ENCODE data around the gene SNAP47.

SNAP47 gene

DNA sequence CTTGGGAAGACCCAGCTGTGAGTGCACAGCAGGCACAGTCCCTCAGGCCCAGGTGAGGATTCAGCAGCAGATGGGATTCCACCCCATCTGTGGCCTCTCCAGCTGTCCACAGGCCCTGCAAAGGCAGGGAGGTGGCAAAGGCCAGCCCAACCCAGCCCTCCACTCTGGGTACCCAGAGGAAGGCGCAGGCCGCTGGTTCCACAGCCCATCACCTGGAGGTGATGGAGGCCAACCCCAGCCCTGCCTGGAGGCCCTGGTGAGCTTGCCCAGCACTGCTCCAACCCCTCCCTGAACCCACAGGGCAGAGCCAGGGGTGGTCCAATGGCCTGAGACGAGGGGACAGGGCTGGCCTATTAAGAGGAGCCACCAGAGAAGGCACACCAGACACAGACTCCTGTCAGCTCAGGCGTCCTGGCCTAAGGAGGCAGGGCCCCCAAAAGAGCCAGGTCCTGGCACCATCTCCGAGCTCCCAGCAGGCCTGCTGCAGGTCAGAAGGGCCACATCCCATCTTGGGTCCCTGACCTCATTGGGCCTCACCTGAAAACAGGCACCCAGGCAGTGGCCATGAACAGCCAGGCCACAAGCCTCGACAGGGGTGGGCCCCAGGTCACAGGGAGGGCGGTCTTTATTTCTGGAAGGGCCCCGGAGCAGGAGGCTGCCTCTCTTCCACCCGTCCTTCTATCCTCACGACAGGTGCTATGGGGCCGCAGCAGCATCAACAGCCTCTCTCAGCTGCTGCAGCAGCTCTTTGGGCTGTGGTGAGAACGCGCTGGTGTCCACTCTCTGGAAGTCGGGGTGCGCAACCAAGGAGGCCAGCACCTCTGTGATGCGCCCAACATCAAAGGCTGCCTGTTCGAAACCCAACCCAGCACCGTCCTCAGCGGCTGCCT lies 3.3 kb upstream of the SNAP47 start:
- no peak for DNase-seq (ENCODE audit: low read depth)

DNA sequence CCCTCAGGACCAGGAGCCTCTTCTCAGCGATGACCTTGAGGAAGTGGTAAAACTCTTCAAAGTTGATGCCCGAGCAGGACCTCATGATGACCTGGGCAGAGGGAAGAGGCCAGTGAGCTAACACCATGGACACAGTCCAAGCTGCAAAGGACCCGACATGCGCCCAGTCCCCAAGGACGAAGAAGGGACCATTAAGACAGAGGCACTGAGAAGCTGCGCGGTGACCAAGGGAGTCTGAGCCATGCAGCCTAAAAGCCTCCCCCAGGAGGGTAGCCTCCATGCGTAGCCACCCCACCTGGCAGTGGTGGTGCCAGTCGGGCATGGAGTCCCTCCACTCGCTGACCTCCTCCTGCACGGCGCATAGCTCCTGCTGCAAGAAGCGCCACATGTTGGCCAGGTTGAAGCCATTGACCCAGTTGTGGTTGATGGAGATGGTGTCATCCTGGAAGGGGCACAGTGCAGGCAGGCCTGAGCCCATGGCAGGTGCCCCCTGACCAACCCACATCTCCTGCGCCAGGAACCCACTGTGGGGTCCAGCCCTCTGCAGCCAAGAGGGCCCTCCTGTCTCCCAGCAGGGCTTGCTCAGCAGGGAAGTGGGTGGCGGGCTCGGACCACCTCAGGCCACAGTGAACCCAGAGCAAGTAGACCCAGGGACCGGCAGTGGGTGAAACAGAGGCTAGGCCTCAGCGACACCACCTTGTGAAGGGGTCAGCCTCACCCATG lies 2.5 kb upstream of the SNAP47 start:
- no peak for DNase-seq (ENCODE audit: low read depth)

DNA sequence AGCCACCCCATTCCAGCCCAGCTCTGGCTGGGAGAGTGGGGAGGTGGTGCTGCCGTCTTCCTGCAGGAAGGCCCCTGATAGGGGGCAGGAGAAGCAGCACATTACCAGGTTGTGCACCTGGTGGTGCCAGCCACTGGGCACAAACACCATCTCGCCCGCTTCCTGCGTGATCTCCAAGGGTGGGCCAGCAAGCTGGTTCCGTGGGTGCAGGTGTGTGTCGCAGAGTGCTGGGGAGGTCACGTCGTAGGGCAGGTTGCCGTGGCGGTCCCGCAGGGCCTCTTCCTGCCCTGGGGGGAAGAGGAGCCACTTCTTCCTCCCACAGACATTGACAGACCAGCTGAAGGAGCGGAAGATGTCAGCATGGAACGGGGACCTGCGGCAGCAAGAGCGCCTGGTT lies 1.9 kb upstream of the SNAP47 start:
- no peak for DNase-seq (ENCODE audit: low read depth)

DNA sequence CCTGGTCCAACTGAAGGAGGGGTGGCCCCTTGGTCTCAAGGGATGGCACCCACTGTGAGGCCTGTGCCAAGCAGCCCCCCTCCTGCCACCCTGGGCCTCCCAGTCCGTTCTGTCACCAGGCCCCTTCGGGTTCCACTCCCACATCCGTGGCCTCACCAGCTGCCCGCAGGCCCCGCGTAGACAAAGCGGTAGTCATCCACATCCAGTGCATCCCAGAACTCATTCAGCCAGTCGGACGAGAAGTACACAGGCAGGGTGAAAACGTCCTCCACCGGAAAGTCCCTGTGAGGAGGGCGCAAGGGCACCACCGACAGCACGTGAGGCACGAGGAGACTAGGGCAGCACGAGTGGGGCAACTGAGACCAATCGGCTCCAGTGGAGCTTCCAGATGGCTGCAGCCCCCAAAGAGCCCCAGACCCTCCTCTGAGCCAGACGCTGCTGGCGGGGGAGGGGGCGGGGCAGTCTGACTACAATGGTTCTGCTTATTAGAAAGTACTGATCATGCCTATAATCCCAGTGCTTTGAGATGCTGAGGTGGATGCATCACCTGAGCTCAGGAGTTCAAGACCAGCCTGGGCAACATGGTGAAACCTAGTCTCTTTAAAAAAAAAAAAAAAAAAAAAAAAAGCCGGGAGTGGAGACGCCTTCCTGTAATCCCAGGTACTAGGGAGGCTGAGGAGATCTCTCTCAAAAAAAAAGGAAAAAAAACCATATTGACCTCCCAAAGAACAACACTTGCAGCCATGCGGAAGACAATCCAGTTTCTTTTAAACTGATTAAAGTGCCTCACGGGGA lies 1.3 kb upstream of the SNAP47 start:
- DNase-seq (ENCODE audit: low read depth), result no peak

DNA sequence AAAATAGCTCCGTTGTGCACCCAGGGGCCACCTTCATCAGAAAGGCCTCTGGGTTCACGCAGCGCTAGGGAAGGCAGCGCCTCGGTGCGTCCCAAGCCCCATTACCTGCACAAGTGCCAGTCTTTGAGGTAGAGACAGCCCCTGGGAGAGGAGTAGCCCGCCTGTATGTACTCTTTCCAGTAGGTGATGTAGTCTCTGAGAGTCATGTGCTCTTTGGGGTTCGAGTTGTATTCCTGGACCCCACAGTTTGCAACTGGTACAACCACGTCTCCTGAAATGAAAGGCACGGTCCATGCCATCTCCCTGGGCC lies 734 bp upstream of the SNAP47 start:
- DNase-seq (ENCODE audit: low read depth), result no peak

DNA sequence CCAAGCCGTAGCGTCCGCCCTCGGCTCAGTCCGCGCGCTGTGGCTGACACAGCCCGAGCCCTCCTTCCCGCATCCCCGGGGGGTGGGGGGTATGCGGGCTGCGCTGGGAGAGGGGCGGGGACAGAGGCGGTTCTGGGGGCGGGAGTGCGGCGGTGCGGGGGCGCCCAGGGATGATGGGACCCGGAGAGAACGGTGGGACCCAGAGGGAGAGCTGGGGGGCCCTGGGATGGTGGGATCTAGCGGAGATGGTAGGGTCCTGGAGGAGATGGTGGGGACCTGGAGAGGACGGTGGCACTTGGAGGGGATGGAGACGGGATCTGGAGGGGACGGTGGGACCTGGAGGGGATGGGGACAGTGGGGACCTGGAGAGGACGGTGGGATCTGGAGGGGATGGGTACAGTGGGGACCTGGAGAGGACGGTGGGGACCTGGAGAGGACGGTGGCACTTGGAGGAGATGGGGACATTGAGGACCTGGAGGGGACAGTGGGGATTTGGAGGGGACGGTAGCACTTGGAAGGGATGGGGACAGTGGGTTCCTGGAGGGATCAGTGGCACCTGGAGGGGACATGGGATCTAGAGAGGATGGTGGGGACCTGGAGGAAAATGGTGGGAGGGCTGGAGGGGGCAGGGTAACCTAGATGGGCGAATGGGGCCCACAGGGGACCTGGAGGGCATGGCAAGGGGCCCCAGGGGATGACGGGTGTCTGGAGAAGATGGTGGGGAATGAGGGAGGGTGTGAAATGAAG lies 477 bp downstream of the SNAP47 start:
- DNase-seq (ENCODE audit: low read depth), result no peak

DNA sequence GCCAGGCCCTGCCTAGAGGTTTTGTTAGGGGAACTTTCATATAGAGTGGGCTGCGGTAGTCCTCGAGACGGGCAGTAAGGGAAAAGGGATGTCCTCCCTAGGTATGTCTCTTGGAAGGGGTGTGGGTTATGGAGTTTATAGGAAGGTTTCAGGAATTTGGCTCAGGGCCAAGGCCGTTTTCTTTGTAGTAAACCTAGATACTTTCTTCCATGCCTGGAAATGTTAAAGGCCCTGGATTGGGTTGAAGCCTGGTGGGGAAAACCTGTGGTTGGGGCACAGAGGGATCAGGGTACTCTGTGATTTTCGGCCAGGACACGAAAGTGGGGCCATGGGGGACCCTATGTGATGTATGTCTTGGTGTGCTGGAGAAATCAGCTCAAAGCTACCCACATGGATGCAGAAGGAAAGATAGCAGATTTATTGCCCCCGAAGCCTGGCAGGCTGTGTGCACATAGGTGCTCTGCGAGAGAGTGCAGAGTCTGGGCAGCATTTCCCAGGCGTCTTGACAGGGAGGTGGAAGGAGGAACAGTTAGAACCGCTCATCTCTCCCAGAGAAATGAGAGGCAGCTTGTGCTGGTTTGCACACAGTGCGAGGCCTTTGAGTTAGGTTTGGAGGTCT lies 1.7 kb downstream of the SNAP47 start:
- DNase-seq (ENCODE audit: low read depth), result no peak

DNA sequence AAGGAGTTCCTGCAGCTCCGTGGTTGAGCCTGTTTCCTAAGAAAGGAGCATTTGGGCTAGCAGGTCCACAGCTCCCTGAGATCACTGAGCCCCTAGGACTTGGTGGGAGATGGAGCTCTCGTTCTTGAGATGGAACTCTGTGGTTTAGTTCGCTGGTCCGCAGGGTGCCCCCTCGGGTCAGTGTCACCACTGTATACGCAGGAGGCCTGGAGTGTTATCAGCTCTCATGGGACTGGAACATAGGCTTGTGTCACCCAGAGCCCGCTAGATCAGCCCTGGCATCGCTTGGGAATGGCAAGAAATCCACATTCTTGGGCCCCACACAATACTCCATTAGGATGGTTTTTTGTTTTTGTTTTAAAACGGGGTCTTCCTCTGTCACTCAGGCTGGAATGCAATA lies 3.6 kb downstream of the SNAP47 start:
- no peak for DNase-seq (ENCODE audit: low read depth)

DNA sequence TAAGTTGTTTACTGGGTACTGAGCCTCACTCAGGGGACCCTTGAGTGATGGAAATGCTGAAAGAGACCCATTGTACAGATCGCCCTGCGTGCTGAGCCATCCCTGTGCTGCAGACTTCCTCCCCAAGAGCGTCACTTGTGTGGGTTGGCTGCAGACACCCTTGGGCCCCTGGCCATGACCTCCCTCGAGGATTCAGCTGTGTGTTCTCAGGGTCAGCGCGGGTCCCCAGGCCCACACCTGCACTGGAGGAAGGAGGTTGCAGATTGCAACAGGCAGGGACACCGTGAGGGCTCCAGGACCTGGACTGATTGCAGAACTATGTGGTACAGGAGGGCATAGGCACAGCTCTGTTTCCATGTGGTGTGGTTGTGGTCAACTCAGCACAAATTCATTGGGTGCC lies 4.4 kb downstream of the SNAP47 start:
- DNase-seq (ENCODE audit: low read depth), result no peak

DNA sequence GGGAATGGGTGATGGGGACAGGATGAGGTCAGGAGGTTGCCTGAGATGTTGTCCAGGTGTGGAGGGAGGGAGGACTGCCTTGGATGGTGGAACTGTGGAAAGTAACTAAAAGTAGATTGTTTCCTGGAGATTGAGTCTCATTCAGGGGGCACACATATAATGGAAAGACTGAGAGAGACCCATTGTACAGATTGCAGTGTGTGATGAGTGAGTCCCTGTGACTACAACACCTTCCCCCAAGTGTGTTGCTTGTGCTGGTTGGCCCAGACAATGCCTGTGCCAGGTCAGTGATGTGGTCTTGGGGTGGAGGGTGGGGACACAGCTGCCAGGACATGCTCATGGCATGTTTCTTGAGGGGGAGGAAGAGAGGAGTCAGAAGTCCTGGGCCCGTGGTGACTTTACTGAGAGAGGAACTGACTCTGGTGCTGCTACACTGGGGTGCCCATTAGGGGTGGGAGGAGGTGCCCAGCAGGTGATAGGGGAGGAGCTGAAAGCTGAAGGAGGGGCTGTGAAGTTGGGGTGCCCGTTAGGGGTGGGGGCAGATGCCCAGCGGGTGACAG lies 5.2 kb downstream of the SNAP47 start:
- no peak for DNase-seq (ENCODE audit: low read depth)

DNA sequence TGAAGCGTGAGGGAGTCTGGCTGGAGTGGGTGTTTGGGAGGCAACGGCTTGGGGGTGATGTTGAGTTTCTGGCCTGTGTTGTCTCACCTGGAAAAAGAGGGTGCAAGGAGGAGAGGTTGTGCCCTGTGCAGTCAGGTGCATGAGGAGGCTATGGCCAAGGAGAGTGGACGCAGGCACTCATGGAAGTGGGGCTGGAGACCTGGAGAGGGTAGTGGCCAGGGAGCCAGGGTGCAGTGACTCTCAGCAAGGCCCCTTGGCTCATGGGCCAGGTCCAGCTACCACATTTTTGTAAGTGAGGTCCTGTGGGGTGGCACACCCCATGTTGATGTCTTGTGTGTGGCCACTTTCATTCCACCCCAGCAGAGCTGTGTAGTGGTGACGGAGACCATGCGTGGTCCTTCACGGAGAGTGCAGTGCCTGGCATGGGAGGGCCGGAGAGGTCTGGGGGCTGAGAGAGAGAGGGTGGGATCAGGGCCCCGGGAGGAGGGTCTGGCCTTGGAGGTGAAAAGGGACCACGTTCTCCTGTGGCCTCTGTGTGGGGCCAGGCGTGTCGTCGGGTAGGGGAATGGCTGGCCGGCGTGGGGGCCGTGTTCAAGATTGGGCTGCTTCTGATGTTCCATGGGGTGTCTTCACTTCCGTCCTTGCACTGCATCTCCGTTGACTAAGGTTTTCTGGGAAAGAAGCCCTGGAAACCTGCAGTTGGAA lies 6.1 kb downstream of the SNAP47 start:
- no peak for DNase-seq (ENCODE audit: low read depth)

DNA sequence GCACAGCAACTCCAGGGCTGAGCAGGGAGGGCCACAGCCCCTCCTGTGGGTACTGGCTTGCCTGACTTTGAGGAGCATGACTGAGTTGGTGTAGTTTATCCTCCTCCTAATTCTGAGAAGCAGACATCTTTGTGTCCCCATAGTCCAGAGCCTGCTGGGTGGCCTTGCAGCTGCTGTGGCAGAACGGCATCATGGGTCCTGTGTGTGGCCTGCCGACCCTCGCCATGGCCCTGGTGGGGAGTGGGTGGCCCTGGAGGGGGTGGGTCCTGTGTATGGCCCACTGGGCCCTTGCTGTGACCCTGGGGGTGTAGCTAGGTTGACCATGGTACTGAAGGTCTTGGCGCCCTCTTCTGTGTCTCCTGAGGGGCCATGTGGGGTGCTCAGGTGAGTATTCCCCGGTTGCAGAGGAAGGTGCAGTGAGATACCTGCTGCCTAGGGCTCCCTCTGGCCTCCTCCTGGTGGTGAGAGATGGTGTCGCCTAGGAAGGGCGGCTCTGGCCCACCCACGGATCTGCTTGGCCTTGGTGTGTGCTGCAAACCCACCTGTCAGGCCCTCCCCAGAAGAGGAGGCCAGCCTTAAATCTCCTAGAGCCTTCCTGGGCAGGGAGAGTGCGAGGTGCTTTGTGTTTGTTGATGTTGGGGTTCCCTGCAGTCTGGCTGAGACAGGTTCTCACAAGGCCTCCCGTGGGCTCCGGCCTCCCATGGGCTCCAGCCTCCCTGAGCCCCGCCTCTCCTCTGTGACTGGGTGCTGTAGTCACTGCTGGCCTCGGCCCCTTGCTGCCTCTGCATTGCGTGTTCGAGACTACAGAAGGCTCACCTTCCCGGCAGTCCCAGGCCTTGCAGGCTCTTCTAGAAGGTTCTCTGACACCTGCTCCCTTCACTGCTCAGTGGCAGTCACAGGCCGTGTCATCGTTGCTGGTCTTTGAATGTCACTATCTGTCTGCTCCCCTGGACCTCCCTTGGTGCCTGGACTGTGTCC lies 7.8 kb downstream of the SNAP47 start:
- DNase-seq (ENCODE audit: low read depth), result no peak

DNA sequence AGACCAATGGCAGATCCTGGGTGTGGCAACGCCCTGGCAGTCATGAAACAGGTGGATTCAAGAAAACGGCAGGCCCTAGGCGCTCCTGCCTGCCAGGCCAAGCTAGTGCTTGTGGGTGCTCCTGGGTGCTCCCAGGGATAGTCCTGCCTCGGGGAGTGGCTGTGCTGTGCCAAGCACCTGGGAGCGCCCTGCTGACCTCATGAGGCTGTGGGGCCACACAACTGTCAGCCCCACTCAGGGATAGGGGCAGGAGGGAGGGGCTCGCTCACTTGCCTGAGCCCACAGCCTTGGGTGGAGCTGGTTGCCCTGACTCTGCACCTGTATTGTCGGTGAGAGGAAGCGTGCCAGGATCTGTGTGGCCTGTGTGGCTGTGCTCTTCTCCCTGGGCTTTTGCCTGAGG lies 9.4 kb downstream of the SNAP47 start:
- no peak for DNase-seq (ENCODE audit: low read depth)

DNA sequence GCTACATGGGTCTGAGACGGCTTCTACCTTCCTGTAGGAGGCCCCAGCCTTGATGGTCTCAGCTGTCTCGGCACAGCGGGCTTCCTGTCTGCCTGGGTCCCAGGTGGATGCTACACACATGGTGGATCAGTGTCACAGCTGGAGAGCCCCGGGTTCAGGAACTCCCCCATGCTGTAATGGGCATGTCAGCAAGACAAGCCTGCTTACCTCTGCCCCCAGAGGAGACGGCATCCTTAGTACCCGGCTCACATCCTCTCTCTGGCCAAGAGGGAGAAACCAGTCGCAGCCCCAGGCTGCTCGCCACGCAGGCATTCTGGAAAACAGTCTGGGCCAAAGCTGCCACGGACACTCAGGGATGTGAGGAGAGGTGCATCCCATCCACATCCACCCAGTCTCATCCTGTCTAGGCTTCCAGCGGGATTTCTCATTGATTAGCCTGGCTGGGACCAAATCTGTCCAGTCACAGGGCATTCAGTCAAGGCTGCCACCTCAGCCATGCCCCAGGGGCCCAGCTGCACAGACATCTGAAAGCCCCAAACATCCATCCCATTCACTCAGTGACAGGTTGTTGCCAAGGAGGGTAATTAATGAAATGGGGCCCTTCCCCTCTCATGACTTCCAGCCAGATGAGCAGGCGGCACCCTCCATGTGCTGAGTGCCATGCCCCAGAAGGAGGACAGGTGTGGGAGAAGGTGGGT lies 10.5 kb downstream of the SNAP47 start:
- no peak for DNase-seq (ENCODE audit: low read depth)

DNA sequence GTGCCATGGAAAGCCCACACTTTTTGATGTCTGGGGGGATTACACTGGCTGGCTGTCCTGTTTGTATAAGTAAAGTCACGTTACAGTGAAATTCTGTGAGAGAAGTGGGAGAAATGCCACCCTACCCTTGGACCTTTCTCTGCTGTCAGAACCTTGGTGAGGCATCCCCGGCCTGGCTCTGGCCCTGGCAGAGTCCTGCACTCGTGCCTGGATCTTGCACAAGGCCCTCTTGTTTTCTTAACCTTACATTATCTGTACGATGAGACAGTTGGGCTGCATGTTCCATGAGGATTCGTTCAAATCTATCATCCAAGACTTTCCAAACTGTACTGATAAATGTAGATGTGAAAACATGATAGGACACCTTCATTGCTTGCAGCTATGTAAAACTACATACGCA lies 11.4 kb downstream of the SNAP47 start:
- DNase-seq (ENCODE audit: low read depth), result no peak

DNA sequence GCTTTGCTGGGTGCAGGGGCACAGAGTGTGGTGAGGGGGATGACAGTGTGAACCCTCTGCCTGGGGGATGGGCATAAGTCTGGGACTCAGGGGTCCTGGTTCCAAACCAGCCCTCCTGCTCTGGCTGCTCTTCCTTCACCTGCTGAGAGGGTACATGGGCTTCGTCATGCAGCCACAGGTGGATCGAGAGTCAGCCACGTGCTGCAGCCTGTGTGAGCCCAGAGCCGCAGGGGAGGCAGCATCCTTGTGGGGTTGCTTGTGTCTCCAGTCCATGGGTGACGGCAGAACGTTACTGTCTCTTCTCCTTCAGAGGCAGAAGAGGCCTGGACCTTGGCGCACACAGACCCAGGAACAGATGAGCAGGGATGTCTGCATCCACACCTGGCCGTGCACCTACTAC lies 12.1 kb downstream of the SNAP47 start:
- no peak for DNase-seq (ENCODE audit: low read depth)

DNA sequence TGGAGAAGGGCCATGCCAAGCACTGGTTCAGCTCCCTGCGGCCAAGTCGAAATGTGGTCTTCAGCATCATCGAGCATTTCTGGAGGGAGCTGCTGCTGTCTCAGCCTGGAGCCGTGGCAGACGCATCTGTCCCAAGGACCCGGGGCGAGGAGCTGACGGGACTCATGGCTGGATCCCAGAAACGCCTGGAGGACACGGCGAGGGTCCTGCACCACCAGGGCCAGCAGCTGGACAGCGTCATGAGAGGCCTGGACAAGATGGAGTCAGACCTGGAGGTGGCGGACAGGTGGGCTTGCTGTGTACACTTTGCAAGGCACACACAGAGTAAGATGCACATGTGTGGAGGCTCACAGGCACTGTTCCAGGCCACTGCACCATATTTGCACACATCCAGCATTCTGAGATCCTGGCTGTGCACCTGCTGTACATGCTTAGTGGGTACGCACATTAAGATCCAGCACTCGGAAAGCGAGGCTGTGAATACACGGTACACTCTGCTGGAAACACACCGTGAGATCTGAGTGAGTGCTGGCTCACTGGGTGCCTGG lies 12.8 kb downstream of the SNAP47 start:
- no peak for DNase-seq (ENCODE audit: low read depth)

DNA sequence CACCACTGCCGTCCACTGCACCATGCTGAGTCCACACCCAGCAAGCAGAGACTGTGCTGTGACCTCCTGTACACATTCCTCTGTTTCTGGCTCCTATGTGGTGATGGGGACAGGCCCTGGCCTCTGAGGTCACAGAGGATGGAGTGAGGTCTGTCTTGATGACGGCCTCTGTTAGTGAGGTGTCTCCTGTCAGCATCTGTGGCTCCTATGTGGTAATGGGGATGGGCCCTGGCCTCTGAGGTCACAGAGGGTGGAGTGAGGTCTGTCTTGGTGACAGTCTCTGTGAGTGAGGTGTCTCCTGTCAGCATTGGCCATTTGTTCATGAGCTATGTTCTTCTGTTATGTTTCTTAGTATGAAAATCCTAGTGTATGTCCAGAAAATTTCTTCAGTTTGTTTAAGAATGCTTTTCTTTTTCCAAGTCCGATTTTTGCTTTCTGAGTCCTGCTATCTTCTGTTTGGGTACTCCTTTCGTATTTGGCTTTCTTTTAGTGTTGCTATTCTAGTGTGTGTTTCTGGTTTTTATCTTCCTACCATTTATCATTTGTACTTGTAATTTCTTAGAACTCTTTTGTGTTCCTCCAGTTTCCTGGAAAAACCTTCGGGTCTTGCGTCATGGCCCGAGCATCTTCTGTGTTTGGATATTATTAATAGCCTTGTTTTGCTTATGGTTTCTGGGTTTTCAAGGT lies 13.4 kb downstream of the SNAP47 start:
- DNase-seq (ENCODE audit: low read depth), result no peak
